ENCODE measurements around the gene DYNLL2. TPM values are rescaled to one million over a fixed set of nuclear protein-coding genes. Genes with fewer than 3 reads are reported as not detected.

Gene DYNLL2
- polyA plus RNA-seq, 1 donor (not counting 4 experiments of a cell fraction or from before 2014, with no cell fraction given): 21.5 TPM

DNA sequence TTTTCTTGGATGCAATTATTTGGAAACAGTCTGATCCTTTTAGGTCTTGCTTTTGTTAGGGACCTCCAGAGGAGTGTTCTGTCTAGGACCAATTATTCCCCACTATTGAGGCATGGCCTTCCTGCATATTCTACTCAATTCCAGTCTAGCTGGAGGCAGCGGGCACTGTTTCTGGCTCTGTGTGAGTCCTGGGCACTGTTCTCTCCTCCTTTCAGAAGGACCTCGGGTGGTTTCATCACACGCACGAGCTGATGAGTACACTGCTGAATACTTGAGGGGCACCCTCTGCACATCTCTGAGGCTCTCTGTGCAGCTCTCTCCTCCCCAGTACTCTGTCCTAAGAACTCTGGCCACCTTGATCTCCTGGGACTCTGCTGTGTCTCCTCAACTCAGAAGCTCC lies 30.7 kb downstream of the DYNLL2 start:
- peaks cover 2% of the 10 kb centered on the region for H3K27me3 ChIP-seq (ENCODE audit: control insufficient read depth, extremely low read depth, insufficient read depth, low read length)
- H3K4me1 ChIP-seq (ENCODE audit: control insufficient read depth, extremely low read depth, insufficient read depth, low read length): no peaks in the 10 kb centered on the region
- no peak overlapping the region for H3K9ac ChIP-seq (ENCODE audit: control insufficient read depth, extremely low read depth, insufficient read depth, low read length)
- no peak overlapping the region for H2AFZ ChIP-seq (ENCODE audit: control insufficient read depth, low read length)
- dilution Hi-C loops (cut with MboI; ENCODE audit: extremely low pct_ligation_motif_present, low sequenced_read_pairs): no loop called here
- no peaks in the 10 kb centered on the region for H3K79me2 ChIP-seq (ENCODE audit: control insufficient read depth, insufficient read depth, low read length)
- no peak overlapping the region for H3K27ac ChIP-seq (ENCODE audit: control insufficient read depth, insufficient read depth, low read length)
- FAIRE-seq (no peak), DNase-seq (ENCODE audit: low read depth, low spot score) (no peak)
- no peaks in the 10 kb centered on the region for H3K9me1 ChIP-seq (ENCODE audit: control insufficient read depth, extremely low read depth, insufficient read depth, low read length)
- no peaks in the 10 kb centered on the region for H3K36me3 ChIP-seq (ENCODE audit: control insufficient read depth in 2 of 2, extremely low read depth in 1 of 2, insufficient read depth in 2 of 2, low read length in 2 of 2)
- H3K4me2 ChIP-seq (ENCODE audit: control insufficient read depth, extremely low read depth, insufficient read depth, low read depth, low read length): no peak overlapping the region
- H3K4me3 ChIP-seq (ENCODE audit: control insufficient read depth in 2 of 3, extremely low read depth in 1 of 3, insufficient read depth in 2 of 3, low read depth in 1 of 3, low read length in 3 of 3): no peak overlapping the region
- no peaks in the 10 kb centered on the region for H3K9me3 ChIP-seq (ENCODE audit: control insufficient read depth, low read depth, low read length)
- TF ChIP-seq, protein P1, sequence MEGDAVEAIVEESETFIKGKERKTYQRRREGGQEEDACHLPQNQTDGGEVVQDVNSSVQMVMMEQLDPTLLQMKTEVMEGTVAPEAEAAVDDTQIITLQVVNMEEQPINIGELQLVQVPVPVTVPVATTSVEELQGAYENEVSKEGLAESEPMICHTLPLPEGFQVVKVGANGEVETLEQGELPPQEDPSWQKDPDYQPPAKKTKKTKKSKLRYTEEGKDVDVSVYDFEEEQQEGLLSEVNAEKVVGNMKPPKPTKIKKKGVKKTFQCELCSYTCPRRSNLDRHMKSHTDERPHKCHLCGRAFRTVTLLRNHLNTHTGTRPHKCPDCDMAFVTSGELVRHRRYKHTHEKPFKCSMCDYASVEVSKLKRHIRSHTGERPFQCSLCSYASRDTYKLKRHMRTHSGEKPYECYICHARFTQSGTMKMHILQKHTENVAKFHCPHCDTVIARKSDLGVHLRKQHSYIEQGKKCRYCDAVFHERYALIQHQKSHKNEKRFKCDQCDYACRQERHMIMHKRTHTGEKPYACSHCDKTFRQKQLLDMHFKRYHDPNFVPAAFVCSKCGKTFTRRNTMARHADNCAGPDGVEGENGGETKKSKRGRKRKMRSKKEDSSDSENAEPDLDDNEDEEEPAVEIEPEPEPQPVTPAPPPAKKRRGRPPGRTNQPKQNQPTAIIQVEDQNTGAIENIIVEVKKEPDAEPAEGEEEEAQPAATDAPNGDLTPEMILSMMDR (optimal IDR thresholded peaks at IDR 0.05 in 1 of 3, IDR thresholded peaks at IDR 0.05 in 1 of 3, conservative IDR thresholded peaks at IDR 0.05 in 1 of 3; ENCODE audit: extremely low read depth in 1 of 3, insufficient read depth in 2 of 3, low read length in 3 of 3): no peak
- no peak for TF ChIP-seq EZH2 (IDR thresholded peaks at IDR 0.05; ENCODE audit: low read length)
- no peaks in the 10 kb centered on the region for H4K20me1 ChIP-seq (ENCODE audit: control insufficient read depth, extremely low read depth, insufficient read depth, low read length)

- no peaks in the 10 kb centered on the region for H3K9me1 ChIP-seq (ENCODE audit: control insufficient read depth, extremely low read depth, insufficient read depth, low read length)
- no peaks in the 10 kb centered on the region for H4K20me1 ChIP-seq (ENCODE audit: control insufficient read depth, extremely low read depth, insufficient read depth, low read length)
- no peaks in the 10 kb centered on the region for H3K36me3 ChIP-seq (ENCODE audit: control insufficient read depth in 2 of 2, extremely low read depth in 1 of 2, insufficient read depth in 2 of 2, low read length in 2 of 2)
- H3K4me3 ChIP-seq (ENCODE audit: control insufficient read depth in 2 of 3, extremely low read depth in 1 of 3, insufficient read depth in 2 of 3, low read depth in 1 of 3, low read length in 3 of 3): no peak overlapping the region
- no peaks in the 10 kb centered on the region for H3K4me1 ChIP-seq (ENCODE audit: control insufficient read depth, extremely low read depth, insufficient read depth, low read length)
- dilution Hi-C loops (cut with MboI; ENCODE audit: extremely low pct_ligation_motif_present, low sequenced_read_pairs): no loop called here
- H2AFZ ChIP-seq (ENCODE audit: control insufficient read depth, low read length): no peak overlapping the region
- H3K79me2 ChIP-seq (ENCODE audit: control insufficient read depth, insufficient read depth, low read length): no peaks in the 10 kb centered on the region
- no peak for DNase-seq (ENCODE audit: low read depth, low spot score)
- H3K9me3 ChIP-seq (ENCODE audit: control insufficient read depth, low read depth, low read length): no peaks in the 10 kb centered on the region
- H3K27ac ChIP-seq (ENCODE audit: control insufficient read depth, insufficient read depth, low read length): no peak overlapping the region
- TF ChIP-seq, protein P1 (optimal IDR thresholded peaks at IDR 0.05 in 1 of 3, IDR thresholded peaks at IDR 0.05 in 1 of 3, conservative IDR thresholded peaks at IDR 0.05 in 1 of 3; ENCODE audit: extremely low read depth in 1 of 3, insufficient read depth in 2 of 3, low read length in 3 of 3): no peak
- no peak for TF ChIP-seq EZH2 (IDR thresholded peaks at IDR 0.05; ENCODE audit: low read length)
- H3K9ac ChIP-seq (ENCODE audit: control insufficient read depth, extremely low read depth, insufficient read depth, low read length): no peak overlapping the region
- no peak overlapping the region for H3K4me2 ChIP-seq (ENCODE audit: control insufficient read depth, extremely low read depth, insufficient read depth, low read depth, low read length)
- no peak for FAIRE-seq
- peaks cover 2% of the 10 kb centered on the region for H3K27me3 ChIP-seq (ENCODE audit: control insufficient read depth, extremely low read depth, insufficient read depth, low read length)
Observed at GRCh38 chr17:58117382-58117781, 34.2 kb downstream of the DYNLL2 start.

Measured in keratinocyte (primary cell).